Measurements from ENCODE around the gene COL11A2. TPM values are rescaled to one million over a fixed set of nuclear protein-coding genes. Genes with fewer than 3 reads are reported as not detected.
A peak's percentile ranks its signal among the peaks of the same experiment; 100 is the strongest.

The COL11A2 gene
- 1 to 10 TPM; 1.3 to 9.7 (median 2.7) TPM for total RNA-seq
- total RNA-seq (2013): 0.57 TPM
- 1.3 to 70.3 (median 4.0) reads per million in 29 experiments for total RNA-seq

GRCh38 chr6:33192105-33192646 lies at the start of gene COL11A2:
TSS of gene COL11A2 (minus strand) at chr6:33192467. CDS start at chr6:33192240, 227 bp downstream.
- Mint-ChIP-seq H3K9me3 (no peaks in the 10 kb centered on the region), H3K27me3 (peaks cover 25 to 41% of the 10 kb centered on the region in 2 donors), H3K4me3 (peak within 1 kb of the TSS; percentile 73 to 82 (median 78)), H3K36me3 (peaks cover 41% of the 10 kb centered on the region), H3K4me1 (peaks cover 14 to 19% (median 14%) of the 10 kb centered on the region in 3 donors), H3K27ac (peak within 1 kb of the TSS in 1 of 2 donors; percentile 69)
- CTCF ChIA-PET: interaction anchor here in 1 of 2 donors (0.5 kb wide), 2 partner anchors 44 to 126 kb away, joined by 3 to 6 read pairs; no protein-coding TSS in a partner anchor
- Histone ChIP-seq H3K36me3 (ENCODE audit: control insufficient read depth in 2 of 2, extremely low read depth in 1 of 2, insufficient read depth in 1 of 2, low read length in 1 of 2) (peaks cover 8 to 35% of the 10 kb centered on the region in 2 donors), H3K4me3 (ENCODE audit: control insufficient read depth in 1 of 2, extremely low read depth in 1 of 2, low read length in 1 of 2) (peak within 1 kb of the TSS; percentile 38 to 65), H3K9me3 (no peaks in the 10 kb centered on the region), H3K4me1 (ENCODE audit: control insufficient read depth in 1 of 2, extremely low read depth in 1 of 2, insufficient read depth in 2 of 2, low read length in 2 of 2) (peaks cover 2 to 23% of the 10 kb centered on the region in 2 experiments), H3K27ac (ENCODE audit: low read length) (no peak within 1 kb of the TSS), H3K27me3 (replicated peaks in 1 of 2; ENCODE audit: control insufficient read depth in 2 of 2, extremely low read depth in 1 of 2, insufficient read depth in 2 of 2, low read length in 1 of 2) (peaks cover 2 to 46% of the 10 kb centered on the region in 2 experiments)
- WGBS (ENCODE audit: insufficient coverage): 15% methylated on average over 19 of the region's 35 CpGs
- ATAC-seq (replicated peaks in 1 of 4): peak; percentile 50 to 74 (median 62)
- POLR2A ChIA-PET: no interaction called here
- DNase-seq: peak in 10 of 35 experiments; percentile 17 to 55 (median 26)

- Mint-ChIP-seq H3K9me3 (no peaks in the 10 kb centered on the region), H3K4me3 (peak overlapping the region in 1 of 3 donors; percentile 14), H3K27ac (peak overlapping the region; percentile 17 to 54), H3K4me1 (peaks cover 7 to 19% (median 12%) of the 10 kb centered on the region in 3 donors), H3K27me3 (peaks cover 0 to 21% of the 10 kb centered on the region in 2 donors), H3K36me3 (no peaks in the 10 kb centered on the region)
- no peak overlapping the region for H3K4me3 ChIP-seq (ENCODE audit: control insufficient read depth in 1 of 2, extremely low read depth in 1 of 2, low read length in 1 of 2)
- H3K36me3 ChIP-seq (ENCODE audit: control insufficient read depth in 2 of 2, extremely low read depth in 1 of 2, insufficient read depth in 1 of 2, low read length in 1 of 2): no peaks in the 10 kb centered on the region
- H3K9me3 ChIP-seq: no peaks in the 10 kb centered on the region
- no CpG with 5 or more reads among the region's 3 CpGs for WGBS (ENCODE audit: insufficient coverage)
- H3K27ac ChIP-seq (ENCODE audit: low read length): no peak overlapping the region
- ChIA-PET CTCF (no interaction called here), POLR2A (no interaction called here)
- ATAC-seq (replicated peaks in 1 of 4): peak in 2 of 4 experiments; percentile 40 to 56
- H3K27me3 ChIP-seq (replicated peaks in 1 of 2; ENCODE audit: control insufficient read depth in 2 of 2, extremely low read depth in 1 of 2, insufficient read depth in 2 of 2, low read length in 1 of 2): peaks cover 6 to 23% of the 10 kb centered on the region in 2 experiments
- DNase-seq: no peak
- H3K4me1 ChIP-seq (ENCODE audit: control insufficient read depth in 1 of 2, extremely low read depth in 1 of 2, insufficient read depth in 2 of 2, low read length in 2 of 2): no peaks in the 10 kb centered on the region
These were observed 49.7 kb upstream of the COL11A2 start for GRCh38 chr6:33241968-33242367.

GRCh38 chr6:33237741-33238140 lies 45.5 kb upstream of the COL11A2 start:
- Histone ChIP-seq H3K27ac (ENCODE audit: low read length) (no peak overlapping the region), H3K27me3 (replicated peaks in 1 of 2; ENCODE audit: control insufficient read depth in 2 of 2, extremely low read depth in 1 of 2, insufficient read depth in 2 of 2, low read length in 1 of 2) (peaks cover 6 to 51% of the 10 kb centered on the region in 2 experiments), H3K9me3 (no peaks in the 10 kb centered on the region), H3K36me3 (ENCODE audit: control insufficient read depth in 2 of 2, extremely low read depth in 1 of 2, insufficient read depth in 1 of 2, low read length in 1 of 2) (no peaks in the 10 kb centered on the region), H3K4me3 (ENCODE audit: control insufficient read depth in 1 of 2, extremely low read depth in 1 of 2, low read length in 1 of 2) (no peak overlapping the region), H3K4me1 (ENCODE audit: control insufficient read depth in 1 of 2, extremely low read depth in 1 of 2, insufficient read depth in 2 of 2, low read length in 2 of 2) (no peaks in the 10 kb centered on the region)
- no peaks in the 10 kb centered on the region for H3K9me3 Mint-ChIP-seq
- H3K4me1 Mint-ChIP-seq: peaks cover 7 to 19% (median 12%) of the 10 kb centered on the region in 3 donors
- ATAC-seq (replicated peaks in 1 of 4): no peak
- POLR2A ChIA-PET: no interaction called here
- no peak overlapping the region for H3K4me3 Mint-ChIP-seq
- H3K27me3 Mint-ChIP-seq: peaks cover 14 to 42% of the 10 kb centered on the region in 2 donors
- WGBS (ENCODE audit: insufficient coverage): 60% methylated on average over 1 of the region's 2 CpGs
- CTCF ChIA-PET: interaction anchor here in 1 of 2 donors (0.5 kb wide), 1 partner anchor 99 kb away, joined by 6 read pairs; no protein-coding TSS in a partner anchor
- no peak overlapping the region for H3K27ac Mint-ChIP-seq
- no peaks in the 10 kb centered on the region for H3K36me3 Mint-ChIP-seq
- DNase-seq: no peak

- POLR2A ChIA-PET: no interaction called here
- CTCF ChIA-PET: interaction anchor here in 1 of 2 donors (0.5 kb wide), 1 partner anchor 76 kb away, joined by 3 read pairs; no protein-coding TSS in a partner anchor
- H3K4me3 Mint-ChIP-seq: no peak overlapping the region
These were observed 44.6 kb upstream of the COL11A2 start for GRCh38 chr6:33236852-33237251.

GRCh38 chr6:33236328-33236727 lies 44.1 kb upstream of the COL11A2 start:
- POLR2A ChIA-PET: interaction anchor here (0.6 kb wide), 2 partner anchors 12 to 57 kb away, joined by 4 to 6 read pairs; no protein-coding TSS in a partner anchor
- ATAC-seq (replicated peaks in 1 of 4): no peak
- DNase-seq: no peak
- Histone ChIP-seq H3K36me3 (ENCODE audit: control insufficient read depth in 2 of 2, extremely low read depth in 1 of 2, insufficient read depth in 1 of 2, low read length in 1 of 2) (no peaks in the 10 kb centered on the region), H3K27ac (ENCODE audit: low read length) (no peak overlapping the region), H3K9me3 (no peaks in the 10 kb centered on the region), H3K4me3 (ENCODE audit: control insufficient read depth in 1 of 2, extremely low read depth in 1 of 2, low read length in 1 of 2) (no peak overlapping the region), H3K27me3 (replicated peaks in 1 of 2; ENCODE audit: control insufficient read depth in 2 of 2, extremely low read depth in 1 of 2, insufficient read depth in 2 of 2, low read length in 1 of 2) (peaks cover 6 to 50% of the 10 kb centered on the region in 2 experiments), H3K4me1 (ENCODE audit: control insufficient read depth in 1 of 2, extremely low read depth in 1 of 2, insufficient read depth in 2 of 2, low read length in 2 of 2) (no peaks in the 10 kb centered on the region)
- peaks cover 16 to 46% of the 10 kb centered on the region in 2 donors for H3K27me3 Mint-ChIP-seq
- H3K9me3 Mint-ChIP-seq: no peaks in the 10 kb centered on the region
- CTCF ChIA-PET: interaction anchor here (0.5 to 1.3 kb wide), 5 partner anchors 10 to 426 kb away, joined by 3 to 5 read pairs (median 3); no protein-coding TSS in a partner anchor
- H3K4me1 Mint-ChIP-seq: peaks cover 0 to 7% (median 4%) of the 10 kb centered on the region in 3 donors
- H3K36me3 Mint-ChIP-seq: no peaks in the 10 kb centered on the region
- H3K27ac Mint-ChIP-seq: no peak overlapping the region
- H3K4me3 Mint-ChIP-seq: no peak overlapping the region

More at GRCh38 chr6:33236852-33237251, 44.6 kb upstream of the COL11A2 start:
- H3K36me3 Mint-ChIP-seq: no peaks in the 10 kb centered on the region
- 75% methylated on average over 4 of the region's 6 CpGs for WGBS (ENCODE audit: insufficient coverage)
- no peak overlapping the region for H3K27ac Mint-ChIP-seq
- H3K27me3 Mint-ChIP-seq: peaks cover 14 to 42% of the 10 kb centered on the region in 2 donors
- Histone ChIP-seq H3K9me3 (no peaks in the 10 kb centered on the region), H3K4me3 (ENCODE audit: control insufficient read depth in 1 of 2, extremely low read depth in 1 of 2, low read length in 1 of 2) (no peak overlapping the region), H3K36me3 (ENCODE audit: control insufficient read depth in 2 of 2, extremely low read depth in 1 of 2, insufficient read depth in 1 of 2, low read length in 1 of 2) (no peaks in the 10 kb centered on the region), H3K27me3 (replicated peaks in 1 of 2; ENCODE audit: control insufficient read depth in 2 of 2, extremely low read depth in 1 of 2, insufficient read depth in 2 of 2, low read length in 1 of 2) (peaks cover 6 to 50% of the 10 kb centered on the region in 2 experiments), H3K27ac (ENCODE audit: low read length) (no peak overlapping the region), H3K4me1 (ENCODE audit: control insufficient read depth in 1 of 2, extremely low read depth in 1 of 2, insufficient read depth in 2 of 2, low read length in 2 of 2) (no peaks in the 10 kb centered on the region)
- no peak for ATAC-seq (replicated peaks in 1 of 4)
- H3K4me1 Mint-ChIP-seq: peaks cover 2 to 12% (median 6%) of the 10 kb centered on the region in 3 donors
- no peaks in the 10 kb centered on the region for H3K9me3 Mint-ChIP-seq
- DNase-seq: no peak

GRCh38 chr6:33235221-33235634 lies 43.0 kb upstream of the COL11A2 start:
- DNase-seq (no peak), ATAC-seq (replicated peaks in 1 of 4) (no peak)
- Histone ChIP-seq H3K9me3 (no peaks in the 10 kb centered on the region), H3K36me3 (ENCODE audit: control insufficient read depth in 2 of 2, extremely low read depth in 1 of 2, insufficient read depth in 1 of 2, low read length in 1 of 2) (no peaks in the 10 kb centered on the region), H3K4me1 (ENCODE audit: control insufficient read depth in 1 of 2, extremely low read depth in 1 of 2, insufficient read depth in 2 of 2, low read length in 2 of 2) (no peaks in the 10 kb centered on the region), H3K27me3 (replicated peaks in 1 of 2; ENCODE audit: control insufficient read depth in 2 of 2, extremely low read depth in 1 of 2, insufficient read depth in 2 of 2, low read length in 1 of 2) (peaks cover 4 to 43% of the 10 kb centered on the region in 2 experiments), H3K4me3 (ENCODE audit: control insufficient read depth in 1 of 2, extremely low read depth in 1 of 2, low read length in 1 of 2) (no peak overlapping the region), H3K27ac (ENCODE audit: low read length) (no peak overlapping the region)
- H3K36me3 Mint-ChIP-seq: no peaks in the 10 kb centered on the region
- ChIA-PET CTCF (interaction anchor here in 1 of 2 donors (1.3 kb wide), 1 partner anchor 14 kb away, joined by 5 read pairs; no protein-coding TSS in a partner anchor), POLR2A (no interaction called here)
- H3K27me3 Mint-ChIP-seq: peaks cover 19 to 45% of the 10 kb centered on the region in 2 donors
- no peaks in the 10 kb centered on the region for H3K9me3 Mint-ChIP-seq
- WGBS (ENCODE audit: insufficient coverage): 49% methylated on average over 6 of the region's 6 CpGs
- H3K4me1 Mint-ChIP-seq: peaks cover 0 to 3% (median 0%) of the 10 kb centered on the region in 3 donors
- H3K4me3 Mint-ChIP-seq: no peak overlapping the region
- H3K27ac Mint-ChIP-seq: no peak overlapping the region

All from T-cell (primary cell).